Neutrophil (primary cell): ENCODE measurements around the gene CD300LD.

Experiments
- H3K27ac ChIP-seq: fragments of 200-600 bp; sonication (generic); 2 replicates; pipeline ENCODE4 v1.5.1; 2016; ENCODE audit warnings: mild to moderate bottlenecking, moderate library complexity
- H3K27me3 ChIP-seq: fragments of 200-600 bp; sonication (generic); 2 replicates; pipeline ENCODE4 v1.6.0; 2016; ENCODE audit warnings: mild to moderate bottlenecking
- H3K36me3 ChIP-seq: fragments of 200-600 bp; sonication (generic); 2 replicates; pipeline ENCODE4 v1.5.1; 2017
- H3K4me1 ChIP-seq, 2 experiments: fragments of 200-600 bp in 1 of 2; sonication (generic) in 1 of 2; 1 replicate in 1 of 2; 2 replicates in 1 of 2; pipeline versions ENCODE4 v1.5.1 to v1.6.1; 2013 to 2016; ENCODE audit warnings: low read depth in 1 of 2, low read length in 1 of 2, mild to moderate bottlenecking in 1 of 2, moderate library complexity in 1 of 2; ENCODE audit not compliant: control insufficient read depth in 1 of 2, insufficient read depth in 1 of 2
- H3K4me3 ChIP-seq, 2 experiments: fragments of 200-600 bp in 1 of 2; sonication (generic) in 1 of 2; 1 replicate in 1 of 2; 2 replicates in 1 of 2; pipeline ENCODE4 v1.5.1; 2013 to 2016; ENCODE audit warnings: low read depth in 1 of 2, low read length in 1 of 2, mild to moderate bottlenecking in 1 of 2, moderate library complexity in 1 of 2
- H3K9me3 ChIP-seq: fragments of 200-600 bp; sonication (generic); 2 replicates; pipeline ENCODE4 v1.5.1; 2016
- TF ChIP-seq, protein P1 (sequence below): fragments of 200-600 bp; sonication (generic); IDR thresholded peaks from 2 replicates; pipeline ENCODE4 v1.5.1; 2016; ENCODE audit warnings: antibody characterized with exemption

Gene CD300LD

DNA sequence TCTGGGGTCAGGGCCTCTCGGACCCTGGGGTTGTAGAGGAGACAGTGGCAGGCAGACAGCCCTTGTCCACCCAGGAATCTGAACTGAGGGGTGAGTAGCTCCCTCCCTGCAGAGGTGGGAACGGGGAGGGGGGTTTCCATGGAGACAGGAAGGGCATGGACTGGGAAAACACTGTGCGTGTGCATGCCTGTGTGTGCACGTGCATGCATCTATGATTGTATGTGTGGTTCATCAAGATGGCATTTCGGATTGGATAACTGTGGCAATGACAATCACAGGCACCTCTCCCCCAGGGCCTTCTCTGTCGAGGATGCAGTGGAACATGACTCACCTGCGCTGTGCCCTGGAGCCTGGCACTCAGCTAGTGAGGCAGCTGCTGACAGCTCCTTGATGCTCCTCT lies 40.0 kb downstream of the CD300LD start:
- no peak overlapping the region for H3K27ac ChIP-seq
- H3K36me3 ChIP-seq, result no peaks in the 10 kb centered on the region
- no peaks in the 10 kb centered on the region for H3K4me1 ChIP-seq
- no peak overlapping the region for H3K4me3 ChIP-seq
- H3K27me3 ChIP-seq, result peaks cover 1% of the 10 kb centered on the region
- no peaks in the 10 kb centered on the region for H3K9me3 ChIP-seq
- TF ChIP-seq, protein P1, sequence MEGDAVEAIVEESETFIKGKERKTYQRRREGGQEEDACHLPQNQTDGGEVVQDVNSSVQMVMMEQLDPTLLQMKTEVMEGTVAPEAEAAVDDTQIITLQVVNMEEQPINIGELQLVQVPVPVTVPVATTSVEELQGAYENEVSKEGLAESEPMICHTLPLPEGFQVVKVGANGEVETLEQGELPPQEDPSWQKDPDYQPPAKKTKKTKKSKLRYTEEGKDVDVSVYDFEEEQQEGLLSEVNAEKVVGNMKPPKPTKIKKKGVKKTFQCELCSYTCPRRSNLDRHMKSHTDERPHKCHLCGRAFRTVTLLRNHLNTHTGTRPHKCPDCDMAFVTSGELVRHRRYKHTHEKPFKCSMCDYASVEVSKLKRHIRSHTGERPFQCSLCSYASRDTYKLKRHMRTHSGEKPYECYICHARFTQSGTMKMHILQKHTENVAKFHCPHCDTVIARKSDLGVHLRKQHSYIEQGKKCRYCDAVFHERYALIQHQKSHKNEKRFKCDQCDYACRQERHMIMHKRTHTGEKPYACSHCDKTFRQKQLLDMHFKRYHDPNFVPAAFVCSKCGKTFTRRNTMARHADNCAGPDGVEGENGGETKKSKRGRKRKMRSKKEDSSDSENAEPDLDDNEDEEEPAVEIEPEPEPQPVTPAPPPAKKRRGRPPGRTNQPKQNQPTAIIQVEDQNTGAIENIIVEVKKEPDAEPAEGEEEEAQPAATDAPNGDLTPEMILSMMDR, result no peak

DNA sequence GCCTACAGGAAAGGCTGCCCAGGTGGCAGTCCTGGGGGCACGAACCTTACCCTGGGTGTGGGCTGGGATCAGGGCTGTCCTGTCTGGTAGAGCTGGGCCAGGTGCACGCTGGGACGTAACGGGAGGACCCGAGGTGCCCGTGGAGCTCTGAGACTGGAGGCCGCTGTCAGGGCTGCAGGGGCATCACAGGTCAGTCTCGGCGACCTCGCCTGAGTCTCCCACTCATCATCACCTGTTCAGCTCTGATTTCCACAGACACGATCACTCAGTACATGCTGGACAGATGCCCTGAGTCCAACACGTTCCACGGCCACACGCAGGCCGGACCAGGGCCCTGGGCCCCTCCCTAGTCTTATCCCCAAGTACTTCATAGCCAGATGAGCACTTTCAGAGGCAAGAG lies 41.5 kb downstream of the CD300LD start:
- TF ChIP-seq, protein P1, result no peak

DNA sequence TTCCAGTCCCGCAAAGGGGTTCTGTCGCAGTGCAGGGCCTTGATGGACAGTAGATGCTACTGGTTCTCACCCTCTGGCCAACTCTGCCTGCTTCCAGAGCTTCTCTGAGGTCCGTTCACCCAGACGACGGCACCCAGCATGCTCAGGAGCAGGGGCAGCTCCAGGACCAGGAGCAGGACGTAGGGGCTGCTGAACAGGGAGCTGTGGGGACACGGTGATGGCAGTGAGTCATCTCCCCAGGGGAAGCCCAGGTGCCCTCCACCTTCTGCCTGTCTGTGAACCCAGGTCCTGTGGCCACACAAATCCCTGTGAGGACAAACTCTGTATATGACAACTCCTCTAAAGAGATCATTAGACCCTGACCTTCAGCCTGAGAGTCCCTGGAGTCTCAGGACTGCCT lies 42.7 kb downstream of the CD300LD start:
- TF ChIP-seq, protein P1, result no peak
- Histone ChIP-seq H3K4me1 (peaks cover 0 to 7% of the 10 kb centered on the region in 2 experiments), H3K27me3 (no peaks in the 10 kb centered on the region), H3K27ac (no peak overlapping the region), H3K9me3 (no peaks in the 10 kb centered on the region), H3K4me3 (no peak overlapping the region), H3K36me3 (no peaks in the 10 kb centered on the region)

More for the DNA sequence above, 41.5 kb downstream of the CD300LD start:
- Histone ChIP-seq H3K27ac (no peak overlapping the region), H3K4me3 (no peak overlapping the region), H3K4me1 (peaks cover 0 to 4% of the 10 kb centered on the region in 2 experiments), H3K27me3 (no peaks in the 10 kb centered on the region), H3K36me3 (no peaks in the 10 kb centered on the region), H3K9me3 (no peaks in the 10 kb centered on the region)

DNA sequence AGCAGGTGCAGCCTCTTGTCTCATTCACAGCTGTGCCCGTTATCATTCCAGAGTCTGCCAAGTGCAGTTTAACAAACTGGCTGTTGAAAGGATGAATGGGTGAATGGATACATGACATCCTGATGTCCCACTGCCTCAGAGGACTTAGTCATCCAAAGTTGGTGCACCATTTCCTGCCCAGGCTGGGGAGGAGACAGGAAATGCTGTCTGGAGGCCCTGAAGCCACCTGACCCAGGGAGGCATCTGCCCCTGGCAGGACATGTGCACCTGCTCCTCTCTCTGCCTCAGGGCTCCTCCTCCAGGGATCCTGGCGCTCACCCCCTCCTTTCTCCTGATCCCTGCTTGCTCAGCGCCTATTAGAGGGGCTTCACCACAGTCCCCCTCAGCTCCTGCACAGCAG lies 44.3 kb downstream of the CD300LD start:
- no peaks in the 10 kb centered on the region for H3K27me3 ChIP-seq
- H3K36me3 ChIP-seq, result no peaks in the 10 kb centered on the region
- TF ChIP-seq, protein P1, result no peak
- H3K4me1 ChIP-seq, result peaks cover 0 to 7% of the 10 kb centered on the region in 2 experiments
- H3K9me3 ChIP-seq, result no peaks in the 10 kb centered on the region
- no peak overlapping the region for H3K4me3 ChIP-seq
- no peak overlapping the region for H3K27ac ChIP-seq

DNA sequence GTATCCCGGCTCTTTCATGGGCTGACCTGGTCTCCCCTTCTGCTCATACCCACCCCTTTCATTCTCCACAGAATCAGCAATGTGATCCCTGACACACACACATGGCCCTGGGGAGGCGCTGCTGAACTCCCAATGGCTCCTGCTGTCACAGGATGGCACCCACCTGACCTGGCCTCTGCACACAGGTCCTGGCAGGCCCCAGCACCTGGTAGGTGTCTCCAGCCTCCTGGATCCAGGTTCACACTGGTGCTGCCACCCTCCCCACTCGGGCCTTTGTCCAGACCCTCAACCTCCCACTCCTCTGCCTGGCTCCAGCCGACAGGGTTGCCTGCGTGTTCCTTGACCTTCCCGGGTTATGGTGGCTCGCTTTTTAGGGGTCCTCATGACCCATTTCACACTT lies 44.8 kb downstream of the CD300LD start:
- no peak overlapping the region for H3K27ac ChIP-seq
- H3K9me3 ChIP-seq, result no peaks in the 10 kb centered on the region
- TF ChIP-seq, protein P1, result no peak
- peaks cover 0 to 7% of the 10 kb centered on the region in 2 experiments for H3K4me1 ChIP-seq
- no peaks in the 10 kb centered on the region for H3K27me3 ChIP-seq
- H3K4me3 ChIP-seq, result no peak overlapping the region
- H3K36me3 ChIP-seq, result no peaks in the 10 kb centered on the region

DNA sequence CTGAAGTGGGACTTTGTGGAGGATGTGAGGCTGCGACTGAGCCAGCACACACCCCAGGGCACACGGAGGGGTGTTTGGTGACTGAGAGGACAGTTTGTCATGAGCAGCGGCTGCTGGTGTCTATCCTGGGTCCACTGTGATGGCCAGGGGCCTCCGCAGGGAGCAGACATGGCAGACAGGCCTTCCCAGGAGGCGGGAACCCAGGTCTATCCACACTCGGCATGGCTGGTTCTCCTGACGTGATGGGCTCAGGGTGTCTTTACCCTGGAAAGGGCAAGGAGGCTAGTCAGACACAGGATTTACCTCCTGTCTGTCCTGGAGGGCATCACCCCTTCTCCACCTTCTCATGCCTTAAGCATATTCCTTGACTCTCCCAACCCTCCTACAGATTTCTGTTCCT lies 45.5 kb downstream of the CD300LD start:
- TF ChIP-seq, protein P1, result no peak
- peaks cover 0 to 7% of the 10 kb centered on the region in 2 experiments for H3K4me1 ChIP-seq
- H3K27me3 ChIP-seq, result no peaks in the 10 kb centered on the region
- H3K27ac ChIP-seq, result no peak overlapping the region
- no peaks in the 10 kb centered on the region for H3K36me3 ChIP-seq
- H3K9me3 ChIP-seq, result no peaks in the 10 kb centered on the region
- no peak overlapping the region for H3K4me3 ChIP-seq
